IMR-90 (cell line): Measurements from ENCODE around the gene ABL2. TPM values are rescaled to one million over a fixed set of nuclear protein-coding genes. Genes with fewer than 3 reads are reported as not detected.

ENCODE experiments used
- ATAC-seq: fragments of 200-7000 bp; cut with Tn5 transposase; 2 replicates; pipeline ENCODE4 v1.9.1; 2020; ENCODE audit warnings: low read depth, mild to moderate bottlenecking, moderate library complexity
- BruUV-seq: library from RNA; stranded (reverse); fragments of 400-500 nt; replicated peaks from 2 replicates; lab custom pipeline; 2021; lab: Mats Ljungman, UMichigan
- CTCF ChIA-PET: fragments of 300-600 bp; formaldehyde crosslinking; extraction: SDS; loops from one replicate; lab custom pipeline; 2021; ENCODE audit warnings: antibody characterized with exemption; lab: Yijun Ruan, JAX
- POLR2A ChIA-PET: fragments of 300-600 bp; sonication (Branson Sonifier 250); formaldehyde crosslinking; loops from one replicate; lab custom pipeline; 2022; ENCODE audit warnings: antibody characterized with exemption; ENCODE audit not compliant: unreplicated experiment; lab: Charles Lee
- DNase-seq: peaks from one replicate; pipeline ENCODE4 v3.0.0; 2013
- H2AFZ ChIP-seq: replicated peaks from 2 replicates; pipeline ENCODE3; 2013; ENCODE audit warnings: low read length, mild to moderate bottlenecking; ENCODE audit not compliant: poor library complexity
- H2AK5ac ChIP-seq: 2 replicates; pipeline ENCODE4 v1.6.1; 2013; ENCODE audit warnings: low read depth, low read length, inconsistent platforms
- H2AK9ac ChIP-seq: replicated peaks from 2 replicates; pipeline ENCODE3; 2013; ENCODE audit warnings: mild to moderate bottlenecking, low read depth, low read length, moderate library complexity; ENCODE audit not compliant: poor library complexity
- H2BK120ac ChIP-seq: 2 replicates; pipeline ENCODE4 v1.6.1; 2013; ENCODE audit warnings: low read depth, low read length, inconsistent platforms
- H2BK15ac ChIP-seq: 3 replicates; pipeline ENCODE4 v1.6.1; 2013; ENCODE audit warnings: low read depth, low read length, inconsistent platforms
- H2BK20ac ChIP-seq: 2 replicates; pipeline ENCODE4 v1.6.1; 2013; ENCODE audit warnings: low read depth, mild to moderate bottlenecking, inconsistent platforms, low read length, moderate library complexity
- H2BK5ac ChIP-seq: 2 replicates; pipeline ENCODE4 v1.6.1; 2013; ENCODE audit warnings: mild to moderate bottlenecking, low read depth, low read length, inconsistent platforms; ENCODE audit not compliant: poor library complexity, severe bottlenecking
- H3K14ac ChIP-seq: replicated peaks from 2 replicates; pipeline ENCODE4 v1.6.1; 2013; ENCODE audit warnings: low read depth, low read length, inconsistent platforms
- H3K18ac ChIP-seq: 2 replicates; pipeline ENCODE4 v1.6.1; 2013; ENCODE audit warnings: low read depth, low read length, control low read depth
- H3K23ac ChIP-seq: 2 replicates; pipeline ENCODE4 v1.6.1; 2013; ENCODE audit warnings: low read depth, low read length, inconsistent platforms
- H3K27ac ChIP-seq: 2 replicates; pipeline ENCODE4 v1.5.1; 2013; ENCODE audit warnings: mild to moderate bottlenecking, control low read depth, low read length; ENCODE audit not compliant: insufficient read depth
- H3K27me3 ChIP-seq: 2 replicates; pipeline ENCODE4 v1.6.1; 2013; ENCODE audit warnings: low read length; ENCODE audit not compliant: control insufficient read depth, insufficient read depth
- H3K36me3 ChIP-seq: 2 replicates; pipeline ENCODE4 v1.6.1; 2013; ENCODE audit warnings: low read length, mixed read lengths; ENCODE audit not compliant: control insufficient read depth, insufficient read depth
- H3K4ac ChIP-seq: 2 replicates; pipeline ENCODE4 v1.6.1; 2013; ENCODE audit warnings: low read depth, low read length, inconsistent platforms
- H3K4me1 ChIP-seq: 2 replicates; pipeline ENCODE4 v1.6.1; 2013; ENCODE audit warnings: low read length, mixed read lengths; ENCODE audit not compliant: control insufficient read depth, insufficient read depth
- H3K4me2 ChIP-seq: 2 replicates; pipeline ENCODE4 v1.6.1; 2013; ENCODE audit warnings: low read depth, mild to moderate bottlenecking, control low read depth, low read length, moderate library complexity
- H3K4me3 ChIP-seq: 2 replicates; pipeline ENCODE4 v1.5.1; 2013; ENCODE audit warnings: low read depth, mild to moderate bottlenecking, control low read depth, low read length, moderate library complexity; ENCODE audit not compliant: insufficient read depth
- H3K56ac ChIP-seq: 2 replicates; pipeline ENCODE4 v1.6.1; 2013; ENCODE audit warnings: low read length, inconsistent platforms; ENCODE audit not compliant: insufficient read depth; ENCODE audit errors: extremely low read depth
- H3K79me1 ChIP-seq, 2 experiments: 2 replicates each; pipeline ENCODE4 v1.6.1; 2013; ENCODE audit warnings: low read length in 2 of 2, inconsistent platforms in 1 of 2, low read depth in 1 of 2
- H3K9ac ChIP-seq: 2 replicates; pipeline ENCODE4 v1.6.1; 2013; ENCODE audit warnings: low read depth, low read length, control low read depth
- H3K9me1 ChIP-seq: 2 replicates; pipeline ENCODE4 v1.6.1; 2013; ENCODE audit warnings: low read length, inconsistent platforms; ENCODE audit not compliant: insufficient read depth
- H3K9me3 ChIP-seq: 2 replicates; pipeline ENCODE4 v1.6.1; 2013; ENCODE audit warnings: low read length; ENCODE audit not compliant: control insufficient read depth, insufficient read depth
- H4K20me1 ChIP-seq: 2 replicates; pipeline ENCODE4 v1.6.1; 2013; ENCODE audit warnings: low read length, inconsistent platforms; ENCODE audit not compliant: insufficient read depth
- H4K5ac ChIP-seq: 2 replicates; pipeline ENCODE4 v1.6.1; 2013; ENCODE audit warnings: mild to moderate bottlenecking, low read depth, low read length, control low read depth
- H4K8ac ChIP-seq, 2 experiments: 2 replicates each; pipeline ENCODE4 v1.6.1; 2013; ENCODE audit warnings: low read depth in 2 of 2, low read length in 2 of 2, control low read depth in 1 of 2, inconsistent platforms in 1 of 2
- H4K91ac ChIP-seq: 2 replicates; pipeline ENCODE4 v1.6.1; 2013; ENCODE audit warnings: low read depth, low read length, inconsistent platforms; ENCODE audit not compliant: insufficient read depth
- BHLHE40 ChIP-seq: fragments of 150-350 bp; IDR thresholded peaks from 2 replicates; pipeline ENCODE4 v1.6.1; 2016; ENCODE audit warnings: mild to moderate bottlenecking, low read depth, low read length
- MAFK ChIP-seq: IDR thresholded peaks from 2 replicates; pipeline ENCODE4 v1.6.1; 2012; ENCODE audit warnings: low read depth, low read length, improper control_type of control experiment
- MXI1 ChIP-seq: IDR thresholded peaks from 2 replicates; pipeline ENCODE4 v1.6.1; 2012; ENCODE audit warnings: low read depth, mild to moderate bottlenecking, low read length, moderate library complexity, borderline replicate concordance
- NFE2L2 ChIP-seq: fragments of 150-350 bp; IDR thresholded peaks from 2 replicates; pipeline ENCODE4 v1.6.1; 2016; ENCODE audit warnings: low read depth, mild to moderate bottlenecking, low read length
- POLR2A ChIP-seq: IDR thresholded peaks from 2 replicates; pipeline ENCODE4 v1.6.1; 2012; ENCODE audit warnings: mild to moderate bottlenecking, low read depth, low read length
- RAD21 ChIP-seq: IDR thresholded peaks from 2 replicates; pipeline ENCODE4 v1.6.1; 2012; ENCODE audit warnings: low read length, improper control_type of control experiment
- RFX5 ChIP-seq: IDR thresholded peaks from 2 replicates; pipeline ENCODE4 v1.8.0; 2012; ENCODE audit warnings: low read depth, mild to moderate bottlenecking, low read length, moderate library complexity
- SMC3 ChIP-seq: fragments of 150-350 bp; IDR thresholded peaks from 2 replicates; pipeline ENCODE4 v1.6.1; 2016; ENCODE audit warnings: low read depth, mild to moderate bottlenecking, antibody characterized with exemption, low read length, moderate library complexity
- WGBS, 2 experiments: methylation state at CpG; one replicate each; pipeline versions ENCODE4 v1.1.5 to v1.1.7; 2013; ENCODE audit warnings: missing lambda C conversion rate in 2 of 2; ENCODE audit not compliant: insufficient read length in 1 of 2; ENCODE audit errors: extremely low coverage in 2 of 2; 5-methylcytosine and 5-hydroxymethylcytosine counted together
- dilution Hi-C: fragments of 300-500 bp; cut with HindIII; formaldehyde crosslinking; loops from one replicate; pipeline ENCODE4 v1.14.3; 2018; ENCODE audit warnings: low sequenced_read_pairs; ENCODE audit not compliant: unreplicated experiment
- in situ Hi-C: fragments of 300-500 bp; cut with MboI; formaldehyde crosslinking; loops from 3 replicates; pipeline ENCODE4 v1.14.3; 2019; ENCODE audit warnings: low sequenced_read_pairs, inconsistent platforms, mixed read lengths
- intact Hi-C: fragments of 100-400 bp; cut with micrococcal nuclease; formaldehyde crosslinking; loops from 2 replicates; pipeline ENCODE4 v1.10.0; 2022
- polyA plus RNA-seq, 3 experiments: library from polyadenylated mRNA; depleted of rRNA; stranded (reverse); fragments of >200 nt; gene quantifications; 2 replicates each; pipeline ENCODE4 v1.2.3, GENCODE V29; 2012; ENCODE audit warnings: low replicate concordance in 1 of 3
- total RNA-seq: library from RNA; depleted of rRNA; stranded (reverse); fragments of >200 nt; gene quantifications from 2 replicates; pipeline ENCODE4 v1.2.3, GENCODE V29; 2012
- TF ChIP-seq, protein P1 (sequence below): fragments of 150-350 bp; IDR thresholded peaks from 2 replicates; pipeline ENCODE4 v1.6.1; 2016; ENCODE audit warnings: low read depth, mild to moderate bottlenecking, low read length, moderate library complexity, borderline replicate concordance
- TF ChIP-seq, protein P2 (sequence below): conservative IDR thresholded peaks from 2 replicates; pipeline ENCODE4 v1.5.1; 2012; ENCODE audit warnings: mild to moderate bottlenecking, low read depth, low read length, improper control_type of control experiment
- TF ChIP-seq, protein P3 (sequence below): fragments of 150-350 bp; IDR thresholded peaks from 2 replicates; pipeline ENCODE4 v1.6.1; 2017; ENCODE audit warnings: mild to moderate bottlenecking, antibody characterized with exemption, low read length, low read depth

The ABL2 gene
- total and polyA plus RNA-seq, 2 of the 4 experiments (the other 2 are of a cell fraction): 9.7 to 110 TPM

DNA sequence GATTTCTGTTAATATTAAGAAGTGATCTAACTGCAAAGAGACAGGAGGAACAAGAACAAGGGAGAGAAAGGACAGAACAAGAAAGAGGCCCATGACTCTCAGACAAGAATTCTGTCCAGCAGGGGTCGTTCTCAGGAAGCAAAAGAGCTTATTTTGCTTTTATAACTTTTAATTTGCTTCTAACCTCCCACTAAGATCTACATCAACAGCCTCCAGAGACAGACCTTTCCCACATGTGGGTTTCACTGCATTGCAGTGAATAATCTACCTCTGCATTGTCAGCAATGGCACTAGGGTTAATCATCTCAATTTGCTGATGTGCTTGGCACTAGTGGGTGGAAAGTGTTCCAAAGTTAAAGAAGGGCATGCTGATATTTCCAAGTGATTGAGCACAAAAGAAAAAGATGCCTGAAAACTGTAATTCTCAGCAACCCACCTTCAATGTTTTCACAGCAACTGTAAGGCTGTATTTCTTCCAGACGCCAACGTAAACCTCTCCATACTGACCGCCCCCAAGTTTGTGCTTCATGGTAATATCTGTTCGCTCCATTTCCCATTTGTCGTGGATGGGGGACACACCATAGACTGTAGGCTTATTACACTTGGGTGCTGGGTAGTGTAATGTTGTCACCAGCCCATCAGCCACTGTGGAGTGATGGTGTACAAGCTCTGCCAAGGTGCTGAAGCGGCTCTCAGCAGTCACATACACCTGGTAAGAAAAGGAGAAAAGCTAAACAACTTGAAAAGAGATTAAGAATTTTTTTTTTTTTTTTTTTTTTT is 108.1 kb downstream of the ABL2 start:
- in situ Hi-C loops: loop anchor here (5.0 to 10.0 kb wide), 2 partner anchors 76 to 173 kb away; partner anchors contain the start of gene SOAT1
- peaks cover 8% of the 10 kb centered on the region; the same call in 1 of the 2 replicates for H4K20me1 ChIP-seq
- no peak overlapping the region; the same call in 1 of the 2 replicates for H3K27ac ChIP-seq
- H3K9me3 ChIP-seq: no peaks in the 10 kb centered on the region
- DNase-seq (peak; percentile 62), ATAC-seq (peak; percentile 66)
- H2BK5ac ChIP-seq: peak overlapping the region; percentile 27
- H3K56ac ChIP-seq: no peak overlapping the region
- peak overlapping the region in 1 of 2 experiments; percentile 48; a peak in 1 of 4 replicates for H4K8ac ChIP-seq
- H3K9me1 ChIP-seq: peaks cover 3% of the 10 kb centered on the region
- peak overlapping the region; percentile 46; the same call in 1 of the 2 replicates for H3K14ac ChIP-seq
- no peak overlapping the region for H3K4ac ChIP-seq
- ChIA-PET CTCF (interaction anchor here (0.6 to 2.3 kb wide), 10 partner anchors 9 to 126 kb away, joined by 3 to 9 read pairs (median 3); no protein-coding TSS in a partner anchor), POLR2A (no interaction called here)
- H3K4me1 ChIP-seq: peaks cover 5% of the 10 kb centered on the region
- H4K91ac ChIP-seq: no peak overlapping the region
- H2BK20ac ChIP-seq: no peak overlapping the region
- intact Hi-C loops: loop anchor here (1.0 to 2.0 kb wide), 4 partner anchors 43 to 247 kb away; partner anchors contain the start of gene SOAT1
- H2AK9ac ChIP-seq: no peak overlapping the region
- dilution Hi-C loops: no loop called here
- no peak overlapping the region for H3K4me2 ChIP-seq
- H3K36me3 ChIP-seq: peaks cover 31% of the 10 kb centered on the region
- H3K27me3 ChIP-seq: no peaks in the 10 kb centered on the region
- H2AFZ ChIP-seq: no peak overlapping the region
- BruUV-seq: no TSS peak
- H3K4me3 ChIP-seq: no peak overlapping the region
- H3K79me1 ChIP-seq: peaks cover 14 to 71% of the 10 kb centered on the region in 2 experiments
- H3K9ac ChIP-seq: no peak overlapping the region
- no peak overlapping the region for H2BK120ac ChIP-seq
- TF ChIP-seq MXI1 (no peak), RFX5 (no peak), MAFK (no peak; the same call in 1 of the 2 replicates), SMC3 (peak; percentile 68), NFE2L2 (no peak), RAD21 (peak; percentile 62), BHLHE40 (no peak), POLR2A (no peak)
- TF ChIP-seq, protein P1, sequence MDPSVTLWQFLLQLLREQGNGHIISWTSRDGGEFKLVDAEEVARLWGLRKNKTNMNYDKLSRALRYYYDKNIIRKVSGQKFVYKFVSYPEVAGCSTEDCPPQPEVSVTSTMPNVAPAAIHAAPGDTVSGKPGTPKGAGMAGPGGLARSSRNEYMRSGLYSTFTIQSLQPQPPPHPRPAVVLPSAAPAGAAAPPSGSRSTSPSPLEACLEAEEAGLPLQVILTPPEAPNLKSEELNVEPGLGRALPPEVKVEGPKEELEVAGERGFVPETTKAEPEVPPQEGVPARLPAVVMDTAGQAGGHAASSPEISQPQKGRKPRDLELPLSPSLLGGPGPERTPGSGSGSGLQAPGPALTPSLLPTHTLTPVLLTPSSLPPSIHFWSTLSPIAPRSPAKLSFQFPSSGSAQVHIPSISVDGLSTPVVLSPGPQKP: no peak
- TF ChIP-seq, protein P2, sequence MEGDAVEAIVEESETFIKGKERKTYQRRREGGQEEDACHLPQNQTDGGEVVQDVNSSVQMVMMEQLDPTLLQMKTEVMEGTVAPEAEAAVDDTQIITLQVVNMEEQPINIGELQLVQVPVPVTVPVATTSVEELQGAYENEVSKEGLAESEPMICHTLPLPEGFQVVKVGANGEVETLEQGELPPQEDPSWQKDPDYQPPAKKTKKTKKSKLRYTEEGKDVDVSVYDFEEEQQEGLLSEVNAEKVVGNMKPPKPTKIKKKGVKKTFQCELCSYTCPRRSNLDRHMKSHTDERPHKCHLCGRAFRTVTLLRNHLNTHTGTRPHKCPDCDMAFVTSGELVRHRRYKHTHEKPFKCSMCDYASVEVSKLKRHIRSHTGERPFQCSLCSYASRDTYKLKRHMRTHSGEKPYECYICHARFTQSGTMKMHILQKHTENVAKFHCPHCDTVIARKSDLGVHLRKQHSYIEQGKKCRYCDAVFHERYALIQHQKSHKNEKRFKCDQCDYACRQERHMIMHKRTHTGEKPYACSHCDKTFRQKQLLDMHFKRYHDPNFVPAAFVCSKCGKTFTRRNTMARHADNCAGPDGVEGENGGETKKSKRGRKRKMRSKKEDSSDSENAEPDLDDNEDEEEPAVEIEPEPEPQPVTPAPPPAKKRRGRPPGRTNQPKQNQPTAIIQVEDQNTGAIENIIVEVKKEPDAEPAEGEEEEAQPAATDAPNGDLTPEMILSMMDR: peak; percentile 64
- TF ChIP-seq, protein P3, sequence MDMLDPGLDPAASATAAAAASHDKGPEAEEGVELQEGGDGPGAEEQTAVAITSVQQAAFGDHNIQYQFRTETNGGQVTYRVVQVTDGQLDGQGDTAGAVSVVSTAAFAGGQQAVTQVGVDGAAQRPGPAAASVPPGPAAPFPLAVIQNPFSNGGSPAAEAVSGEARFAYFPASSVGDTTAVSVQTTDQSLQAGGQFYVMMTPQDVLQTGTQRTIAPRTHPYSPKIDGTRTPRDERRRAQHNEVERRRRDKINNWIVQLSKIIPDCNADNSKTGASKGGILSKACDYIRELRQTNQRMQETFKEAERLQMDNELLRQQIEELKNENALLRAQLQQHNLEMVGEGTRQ: no peak
- no peak overlapping the region for H3K23ac ChIP-seq
- whole genome bisulfite sequencing, 2 experiments: 92% methylated on average over 2 of the region's 7 CpGs; no CpG with 5 or more reads in 1 of the 2 experiments
- no peak overlapping the region; the same call in 1 of the 2 replicates for H4K5ac ChIP-seq
- H3K18ac ChIP-seq: no peak overlapping the region
- no peak overlapping the region for H2AK5ac ChIP-seq
- H2BK15ac ChIP-seq: no peak overlapping the region
